B cell (primary cell): ENCODE results near the gene GHR. TPM values are rescaled to one million over a fixed set of nuclear protein-coding genes. Genes with fewer than 3 reads are reported as not detected.
"Not testable (repeated sequence)": the region's sequence is repeated elsewhere in the genome, so short reads cannot be mapped to it uniquely, and the experiment has no call there.

ENCODE experiments used
- ATAC-seq: fragments of 200-7000 bp; cut with Tn5 transposase; one replicate; pipeline ENCODE4 v1.10.0; 2021; ENCODE audit warnings: low read depth, mild to moderate bottlenecking, moderate number of reproducible peaks, moderate library complexity
- CTCF ChIA-PET: fragments of 350-600 bp; sonication (Branson Sonifier 250); formaldehyde crosslinking; loops from one replicate; lab custom pipeline; 2021; ENCODE audit warnings: antibody characterized with exemption, inconsistent platforms; lab: Charles Lee
- POLR2A ChIA-PET: fragments of 350-600 bp; sonication (Branson Sonifier 250); formaldehyde crosslinking; loops from one replicate; lab custom pipeline; 2021; ENCODE audit warnings: antibody characterized with exemption; lab: Charles Lee
- DNase-seq: peaks from one replicate; pipeline ENCODE4 v3.0.0; 2013
- H2AFZ ChIP-seq: 2 replicates; pipeline ENCODE4 v1.6.1; 2012; ENCODE audit warnings: mild to moderate bottlenecking, low read depth, low read length; ENCODE audit not compliant: insufficient read depth, poor library complexity, severe bottlenecking
- H3K27ac ChIP-seq, 2 donors: 1 replicate in 1 of 2; 2 replicates in 1 of 2; pipeline ENCODE4 v1.5.1; 2012 to 2013; ENCODE audit warnings: low read length in 2 of 2, mild to moderate bottlenecking in 2 of 2, moderate library complexity in 1 of 2
- H3K27me3 ChIP-seq, 4 experiments: fragments of 200-600 bp in 1 of 4; sonication (generic) in 1 of 4; replicated peaks in 1 of 4; 1 replicate in 2 of 4; 2 replicates in 2 of 4; pipeline versions ENCODE4 v1.6.1 to v1.7.0; 2013 to 2016; ENCODE audit warnings: low read length in 3 of 4, mild to moderate bottlenecking in 2 of 4, mixed read lengths in 1 of 4, moderate library complexity in 1 of 4; ENCODE audit not compliant: insufficient read depth in 4 of 4, control insufficient read depth in 3 of 4; ENCODE audit errors: control extremely low read depth in 1 of 4
- H3K36me3 ChIP-seq, 2 experiments: replicated peaks in 1 of 2; 1 replicate in 1 of 2; 2 replicates in 1 of 2; pipeline versions ENCODE4 v1.6.1 to v1.7.1; 2013; ENCODE audit warnings: low read length in 1 of 2; ENCODE audit not compliant: insufficient read depth in 2 of 2, control insufficient read depth in 1 of 2; ENCODE audit errors: control extremely low read depth in 1 of 2, extremely low read depth in 1 of 2
- H3K4me1 ChIP-seq, 2 donors: fragments of 200-600 bp in 1 of 2; sonication (generic) in 1 of 2; 1 replicate in 1 of 2; 2 replicates in 1 of 2; pipeline versions ENCODE4 v1.5.1 to v1.6.1; 2013 to 2017; ENCODE audit warnings: low read length in 2 of 2; ENCODE audit not compliant: control insufficient read depth in 2 of 2, insufficient read depth in 2 of 2
- H3K4me2 ChIP-seq: replicated peaks from 2 replicates; pipeline ENCODE3; 2012; ENCODE audit warnings: mild to moderate bottlenecking, low read depth, low read length; ENCODE audit not compliant: poor library complexity, severe bottlenecking
- H3K4me3 ChIP-seq, 5 experiments: fragments of 200-600 bp in 1 of 5; sonication (generic) in 1 of 5; 1 replicate in 3 of 5; 2 replicates in 2 of 5; pipeline versions ENCODE4 v1.5.1 to v1.7.0; 2011 to 2016; ENCODE audit warnings: low read length in 4 of 5, mild to moderate bottlenecking in 4 of 5, low read depth in 2 of 5, control low read depth in 1 of 5, moderate library complexity in 1 of 5; ENCODE audit not compliant: insufficient read depth in 1 of 5; ENCODE audit errors: control extremely low read depth in 1 of 5, extremely low read depth in 1 of 5
- H3K79me2 ChIP-seq: fragments of 200-600 bp; sonication (generic); one replicate; pipeline ENCODE4 v1.6.0; 2016; ENCODE audit warnings: low read length; ENCODE audit not compliant: control insufficient read depth, insufficient read depth
- H3K9ac ChIP-seq: fragments of 200-600 bp; sonication (generic); 2 replicates; pipeline ENCODE4 v1.6.1; 2017; ENCODE audit warnings: mild to moderate bottlenecking, low read length, moderate library complexity
- H3K9me3 ChIP-seq, 3 donors: one replicate each; pipeline versions ENCODE4 v1.6.1 to v1.7.1; 2013; ENCODE audit warnings: low read length in 2 of 3; ENCODE audit not compliant: control insufficient read depth in 2 of 3, insufficient read depth in 1 of 3; ENCODE audit errors: control extremely low read depth in 1 of 3
- H4K20me1 ChIP-seq: 2 replicates; pipeline ENCODE4 v1.6.0; 2012; ENCODE audit warnings: mild to moderate bottlenecking, low read length; ENCODE audit not compliant: insufficient read depth, control insufficient read depth, poor library complexity, severe bottlenecking
- H3K27ac Mint-ChIP-seq: one replicate; pipeline ENCODE4 v1.8.0; 2021; ENCODE audit warnings: mixed read lengths
- H3K27me3 Mint-ChIP-seq: one replicate; pipeline ENCODE4 v1.8.0; 2021; ENCODE audit warnings: mixed read lengths
- H3K4me1 Mint-ChIP-seq: one replicate; pipeline ENCODE4 v1.8.0; 2021; ENCODE audit warnings: mixed read lengths
- H3K4me3 Mint-ChIP-seq: one replicate; pipeline ENCODE4 v1.8.0; 2021; ENCODE audit warnings: mixed read lengths
- H3K9me3 Mint-ChIP-seq: one replicate; pipeline ENCODE4 v1.8.0; 2022; ENCODE audit warnings: mixed read lengths; ENCODE audit not compliant: insufficient read depth
- EZH2 ChIP-seq: IDR thresholded peaks from 2 replicates; pipeline ENCODE4 v1.6.1; 2012; ENCODE audit warnings: borderline replicate concordance, low read depth, mild to moderate bottlenecking, moderate library complexity, low read length; ENCODE audit not compliant: insufficient read depth, poor library complexity, severe bottlenecking
- WGBS: methylation state at CpG from one replicate; pipeline ENCODE4 v1.1.5; 2013; ENCODE audit warnings: missing lambda C conversion rate; ENCODE audit not compliant: insufficient coverage; 5-methylcytosine and 5-hydroxymethylcytosine counted together
- intact Hi-C: fragments of 100-400 bp; cut with micrococcal nuclease; formaldehyde crosslinking; loops from one replicate; pipeline ENCODE4 v1.10.0; 2022
- polyA plus RNA-seq: library from polyadenylated mRNA; depleted of rRNA; stranded (reverse); fragments of >200 nt; gene quantifications from 2 replicates; pipeline ENCODE4 v1.2.3, GENCODE V29; 2012
- total RNA-seq, 2 donors: library from RNA; stranded (reverse); fragments of 120-200 nt in 1 of 2; gene quantifications; 1 replicate in 1 of 2; 2 replicates in 1 of 2; pipeline versions ENCODE4 v1.2.3 to v1.2.4, GENCODE V29; 2013 to 2022
- TF ChIP-seq, protein P1 (sequence below): fragments of 200-600 bp; IDR thresholded peaks from one replicate; pipeline ENCODE4 v1.8.0; 2022; ENCODE audit warnings: antibody characterized with exemption, mild to moderate bottlenecking

The GHR gene
- total and polyA plus RNA-seq, 2 donors (not counting 1 experiment from before 2014, with no cell fraction given): not detected

GRCh38 chr5:42720251-42720650 is 297.0 kb downstream of the GHR start:
- no peak overlapping the region for H3K4me2 ChIP-seq

DNA sequence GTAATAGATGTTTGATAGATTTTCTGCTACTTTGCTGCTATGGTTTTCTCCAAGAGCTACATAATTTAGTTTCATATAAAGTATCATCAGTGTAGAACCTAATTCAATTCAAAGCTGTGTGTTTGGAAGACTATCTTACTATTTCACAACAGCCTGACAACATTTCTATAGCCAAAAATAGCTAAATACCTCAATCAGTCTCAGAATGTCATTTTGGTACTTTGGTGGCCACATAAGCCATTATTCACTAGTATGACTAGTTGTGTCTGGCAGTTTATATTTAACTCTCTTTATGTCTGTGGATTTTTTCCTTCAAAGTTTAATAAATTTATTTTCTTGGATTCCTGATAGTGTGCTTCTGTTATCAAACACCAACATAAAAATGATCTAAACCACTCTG is 298.2 kb downstream of the GHR start:
- ChIA-PET POLR2A (no interaction called here), CTCF (interaction anchor here (1.6 kb wide), 1 partner anchor 207 kb away, joined by 6 read pairs; no protein-coding TSS in a partner anchor)
- Histone ChIP-seq H3K9ac (no peak overlapping the region), H2AFZ (no peak overlapping the region), H3K9me3 (no peaks in the 10 kb centered on the region), H3K4me2 (no peak overlapping the region), H3K27ac (no peak overlapping the region), H3K27me3 (peaks cover 0 to 7% (median 1%) of the 10 kb centered on the region in 4 experiments), H4K20me1 (no peaks in the 10 kb centered on the region), H3K36me3 (no peaks in the 10 kb centered on the region), H3K4me1 (peaks cover 7 to 8% of the 10 kb centered on the region in 2 donors), H3K4me3 (no peak overlapping the region), H3K79me2 (no peaks in the 10 kb centered on the region)
- no peaks in the 10 kb centered on the region for H3K9me3 Mint-ChIP-seq
- intact Hi-C loops: no loop called here
- peaks cover 29% of the 10 kb centered on the region for H3K27me3 Mint-ChIP-seq
- TF ChIP-seq, protein P1, sequence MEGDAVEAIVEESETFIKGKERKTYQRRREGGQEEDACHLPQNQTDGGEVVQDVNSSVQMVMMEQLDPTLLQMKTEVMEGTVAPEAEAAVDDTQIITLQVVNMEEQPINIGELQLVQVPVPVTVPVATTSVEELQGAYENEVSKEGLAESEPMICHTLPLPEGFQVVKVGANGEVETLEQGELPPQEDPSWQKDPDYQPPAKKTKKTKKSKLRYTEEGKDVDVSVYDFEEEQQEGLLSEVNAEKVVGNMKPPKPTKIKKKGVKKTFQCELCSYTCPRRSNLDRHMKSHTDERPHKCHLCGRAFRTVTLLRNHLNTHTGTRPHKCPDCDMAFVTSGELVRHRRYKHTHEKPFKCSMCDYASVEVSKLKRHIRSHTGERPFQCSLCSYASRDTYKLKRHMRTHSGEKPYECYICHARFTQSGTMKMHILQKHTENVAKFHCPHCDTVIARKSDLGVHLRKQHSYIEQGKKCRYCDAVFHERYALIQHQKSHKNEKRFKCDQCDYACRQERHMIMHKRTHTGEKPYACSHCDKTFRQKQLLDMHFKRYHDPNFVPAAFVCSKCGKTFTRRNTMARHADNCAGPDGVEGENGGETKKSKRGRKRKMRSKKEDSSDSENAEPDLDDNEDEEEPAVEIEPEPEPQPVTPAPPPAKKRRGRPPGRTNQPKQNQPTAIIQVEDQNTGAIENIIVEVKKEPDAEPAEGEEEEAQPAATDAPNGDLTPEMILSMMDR: no peak
- no peak for TF ChIP-seq EZH2
- no peak overlapping the region for H3K27ac Mint-ChIP-seq
- no peak overlapping the region for H3K4me3 Mint-ChIP-seq
- ATAC-seq (no peak), DNase-seq (no peak)
- peaks cover 8% of the 10 kb centered on the region for H3K4me1 Mint-ChIP-seq

More at GRCh38 chr5:42720251-42720650, 297.0 kb downstream of the GHR start:
- Mint-ChIP-seq H3K9me3 (no peaks in the 10 kb centered on the region), H3K4me3 (no peak overlapping the region), H3K27me3 (peaks cover 16% of the 10 kb centered on the region), H3K27ac (no peak overlapping the region), H3K4me1 (peaks cover 8% of the 10 kb centered on the region)
- H3K9me3 ChIP-seq: no peaks in the 10 kb centered on the region
- DNase-seq: no peak
- ChIA-PET CTCF (no interaction called here), POLR2A (no interaction called here)
- no peak overlapping the region for H3K27ac ChIP-seq
- H3K79me2 ChIP-seq: no peaks in the 10 kb centered on the region
- no peak overlapping the region for H3K9ac ChIP-seq
- TF ChIP-seq EZH2: no peak
- TF ChIP-seq, protein P1: no peak
- H3K27me3 ChIP-seq: peaks cover 0 to 4% (median 1%) of the 10 kb centered on the region in 4 experiments
- no peak overlapping the region for H2AFZ ChIP-seq
- no peak for ATAC-seq
- WGBS: 9% methylated on average over 4 of the region's 6 CpGs
- H3K4me1 ChIP-seq: peaks cover 7 to 8% of the 10 kb centered on the region in 2 donors
- no peaks in the 10 kb centered on the region for H4K20me1 ChIP-seq
- no peak overlapping the region for H3K4me3 ChIP-seq
- H3K36me3 ChIP-seq: no peaks in the 10 kb centered on the region
- intact Hi-C loops: no loop called here

GRCh38 chr5:42734531-42735058 is 311.4 kb downstream of the GHR start:
- H3K36me3 ChIP-seq, POLR2A ChIA-PET, DNase-seq, H3K79me2 ChIP-seq, H3K4me1 Mint-ChIP-seq, H3K9me3 Mint-ChIP-seq, intact Hi-C loops, H3K4me2 ChIP-seq, H3K27me3 Mint-ChIP-seq, H2AFZ ChIP-seq, H4K20me1 ChIP-seq, H3K27ac Mint-ChIP-seq, ATAC-seq, H3K27me3 ChIP-seq, H3K4me3 Mint-ChIP-seq, H3K9ac ChIP-seq, H3K4me3 ChIP-seq, H3K9me3 ChIP-seq, H3K4me1 ChIP-seq, H3K27ac ChIP-seq: not testable (repeated sequence)
- CTCF ChIA-PET: interaction anchor here (0.5 kb wide), 2 partner anchors 10 to 33 kb away, joined by 3 read pairs; no protein-coding TSS in a partner anchor
- WGBS: no CpG with 5 or more reads among the region's 24 CpGs
